ENCODE measurements around the gene SHPK.

The SHPK gene

DNA sequence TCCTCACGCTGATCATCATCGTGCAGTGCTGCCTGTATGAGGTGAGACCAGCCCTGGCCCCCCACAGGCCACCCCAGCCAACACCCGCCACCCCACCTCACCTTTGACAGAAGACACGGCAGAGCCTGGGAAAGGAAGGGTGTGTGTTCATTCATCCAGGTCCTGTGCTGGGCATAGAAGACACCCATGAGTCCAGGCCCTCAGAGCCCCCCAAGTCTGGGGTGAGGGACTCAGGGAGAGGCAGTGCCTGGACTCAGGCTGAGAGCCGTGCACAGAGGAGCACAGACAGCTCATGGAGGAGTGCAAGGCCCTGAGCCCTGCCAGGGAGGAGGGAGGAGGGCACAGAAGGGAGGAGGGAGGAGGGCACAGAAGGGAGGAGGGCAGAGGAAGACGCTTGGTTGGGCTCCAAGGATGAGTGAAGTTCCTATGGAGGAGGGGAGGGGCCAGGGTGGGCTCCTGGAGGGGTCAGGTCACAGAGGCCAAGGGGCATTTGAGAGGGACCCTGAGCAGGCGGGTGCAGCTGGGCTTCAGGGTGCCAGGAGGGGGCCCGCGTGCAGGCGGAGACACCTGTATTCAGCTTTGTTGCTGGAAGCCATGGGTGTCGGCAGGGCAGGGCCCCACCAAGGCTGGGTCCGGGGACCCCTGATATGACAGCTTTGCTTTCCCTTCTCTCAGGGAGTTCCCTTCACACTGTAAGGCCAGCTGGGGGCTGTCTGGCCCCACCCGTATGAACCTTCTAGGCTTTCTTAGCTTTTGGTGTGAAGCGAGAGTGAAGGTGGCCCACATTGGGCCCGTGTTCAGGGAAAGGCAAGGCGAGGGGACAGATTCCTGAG, 20.9 kb upstream of the SHPK start:
- no peak for ATAC-seq
- no peak for TF ChIP-seq TOX (CRISPR knock-in tag; IDR thresholded peaks at IDR 0.05; ENCODE audit: borderline replicate concordance)
- TF ChIP-seq ZNF8 (CRISPR knock-in tag; IDR thresholded peaks at IDR 0.05): no peak
- TF ChIP-seq, protein P1, sequence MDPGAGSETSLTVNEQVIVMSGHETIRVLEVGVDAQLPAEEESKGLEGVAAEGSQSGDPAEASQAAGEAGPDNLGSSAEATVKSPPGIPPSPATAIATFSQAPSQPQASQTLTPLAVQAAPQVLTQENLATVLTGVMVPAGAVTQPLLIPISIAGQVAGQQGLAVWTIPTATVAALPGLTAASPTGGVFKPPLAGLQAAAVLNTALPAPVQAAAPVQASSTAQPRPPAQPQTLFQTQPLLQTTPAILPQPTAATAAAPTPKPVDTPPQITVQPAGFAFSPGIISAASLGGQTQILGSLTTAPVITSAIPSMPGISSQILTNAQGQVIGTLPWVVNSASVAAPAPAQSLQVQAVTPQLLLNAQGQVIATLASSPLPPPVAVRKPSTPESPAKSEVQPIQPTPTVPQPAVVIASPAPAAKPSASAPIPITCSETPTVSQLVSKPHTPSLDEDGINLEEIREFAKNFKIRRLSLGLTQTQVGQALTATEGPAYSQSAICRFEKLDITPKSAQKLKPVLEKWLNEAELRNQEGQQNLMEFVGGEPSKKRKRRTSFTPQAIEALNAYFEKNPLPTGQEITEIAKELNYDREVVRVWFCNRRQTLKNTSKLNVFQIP (CRISPR knock-in tag; IDR thresholded peaks at IDR 0.05; ENCODE audit: borderline replicate concordance, low read depth): no peak
- TF ChIP-seq, protein P2, sequence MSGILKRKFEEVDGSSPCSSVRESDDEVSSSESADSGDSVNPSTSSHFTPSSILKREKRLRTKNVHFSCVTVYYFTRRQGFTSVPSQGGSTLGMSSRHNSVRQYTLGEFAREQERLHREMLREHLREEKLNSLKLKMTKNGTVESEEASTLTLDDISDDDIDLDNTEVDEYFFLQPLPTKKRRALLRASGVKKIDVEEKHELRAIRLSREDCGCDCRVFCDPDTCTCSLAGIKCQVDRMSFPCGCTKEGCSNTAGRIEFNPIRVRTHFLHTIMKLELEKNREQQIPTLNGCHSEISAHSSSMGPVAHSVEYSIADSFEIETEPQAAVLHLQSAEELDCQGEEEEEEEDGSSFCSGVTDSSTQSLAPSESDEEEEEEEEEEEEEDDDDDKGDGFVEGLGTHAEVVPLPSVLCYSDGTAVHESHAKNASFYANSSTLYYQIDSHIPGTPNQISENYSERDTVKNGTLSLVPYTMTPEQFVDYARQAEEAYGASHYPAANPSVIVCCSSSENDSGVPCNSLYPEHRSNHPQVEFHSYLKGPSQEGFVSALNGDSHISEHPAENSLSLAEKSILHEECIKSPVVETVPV (CRISPR knock-in tag; IDR thresholded peaks at IDR 0.05): no peak
- TF ChIP-seq SNAI2 (CRISPR knock-in tag; IDR thresholded peaks at IDR 0.05): no peak
- TF ChIP-seq, protein P3, sequence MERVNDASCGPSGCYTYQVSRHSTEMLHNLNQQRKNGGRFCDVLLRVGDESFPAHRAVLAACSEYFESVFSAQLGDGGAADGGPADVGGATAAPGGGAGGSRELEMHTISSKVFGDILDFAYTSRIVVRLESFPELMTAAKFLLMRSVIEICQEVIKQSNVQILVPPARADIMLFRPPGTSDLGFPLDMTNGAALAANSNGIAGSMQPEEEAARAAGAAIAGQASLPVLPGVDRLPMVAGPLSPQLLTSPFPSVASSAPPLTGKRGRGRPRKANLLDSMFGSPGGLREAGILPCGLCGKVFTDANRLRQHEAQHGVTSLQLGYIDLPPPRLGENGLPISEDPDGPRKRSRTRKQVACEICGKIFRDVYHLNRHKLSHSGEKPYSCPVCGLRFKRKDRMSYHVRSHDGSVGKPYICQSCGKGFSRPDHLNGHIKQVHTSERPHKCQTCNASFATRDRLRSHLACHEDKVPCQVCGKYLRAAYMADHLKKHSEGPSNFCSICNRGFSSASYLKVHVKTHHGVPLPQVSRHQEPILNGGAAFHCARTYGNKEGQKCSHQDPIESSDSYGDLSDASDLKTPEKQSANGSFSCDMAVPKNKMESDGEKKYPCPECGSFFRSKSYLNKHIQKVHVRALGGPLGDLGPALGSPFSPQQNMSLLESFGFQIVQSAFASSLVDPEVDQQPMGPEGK (CRISPR knock-in tag; IDR thresholded peaks at IDR 0.05; ENCODE audit: borderline replicate concordance): no peak
- no peak for TF ChIP-seq PPARA (CRISPR knock-in tag; IDR thresholded peaks at IDR 0.05; ENCODE audit: borderline replicate concordance)
- no peak for TF ChIP-seq ESRRG (CRISPR knock-in tag; IDR thresholded peaks at IDR 0.05)
- no peak for TF ChIP-seq ISL1 (CRISPR knock-in tag; IDR thresholded peaks at IDR 0.05)
- TF ChIP-seq BACH2 (CRISPR knock-in tag; IDR thresholded peaks at IDR 0.05; ENCODE audit: borderline replicate concordance): no peak
- no peak for TF ChIP-seq ZFP30 (CRISPR knock-in tag; IDR thresholded peaks at IDR 0.05)
- TF ChIP-seq ZNF565 (CRISPR knock-in tag; conservative IDR thresholded peaks at IDR 0.05; ENCODE audit: low read depth): no peak
- TF ChIP-seq RARB (CRISPR knock-in tag; IDR thresholded peaks at IDR 0.05): no peak
- TF ChIP-seq OSR1 (CRISPR knock-in tag; IDR thresholded peaks at IDR 0.05): no peak
- TF ChIP-seq TCF4 (CRISPR knock-in tag; IDR thresholded peaks at IDR 0.05; ENCODE audit: borderline replicate concordance): no peak

DNA sequence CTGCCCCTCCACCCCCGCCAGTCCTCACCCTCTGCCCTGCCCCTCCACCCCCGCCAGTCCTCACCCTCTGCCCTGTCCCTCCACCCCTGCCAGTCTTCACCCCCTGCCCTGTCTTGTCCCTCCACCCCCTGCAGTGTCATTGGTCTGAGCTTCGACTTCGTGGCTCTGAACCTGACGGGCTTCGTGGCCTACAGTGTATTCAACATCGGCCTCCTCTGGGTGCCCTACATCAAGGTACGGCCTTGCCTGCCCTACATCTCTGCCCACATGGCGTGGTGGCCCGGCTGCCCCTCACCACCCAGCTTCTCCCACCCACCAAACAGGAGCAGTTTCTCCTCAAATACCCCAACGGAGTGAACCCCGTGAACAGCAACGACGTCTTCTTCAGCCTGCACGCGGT, 20.3 kb upstream of the SHPK start:
- ATAC-seq: no peak

More for the DNA sequence above, 20.3 kb upstream of the SHPK start:
- TF ChIP-seq ZNF565 (CRISPR knock-in tag; conservative IDR thresholded peaks at IDR 0.05; ENCODE audit: low read depth) (no peak), ESRRG (CRISPR knock-in tag; IDR thresholded peaks at IDR 0.05) (no peak), ISL1 (CRISPR knock-in tag; IDR thresholded peaks at IDR 0.05) (no peak), TOX (CRISPR knock-in tag; IDR thresholded peaks at IDR 0.05; ENCODE audit: borderline replicate concordance) (no peak), TCF4 (CRISPR knock-in tag; IDR thresholded peaks at IDR 0.05; ENCODE audit: borderline replicate concordance) (no peak), ZFP30 (CRISPR knock-in tag; IDR thresholded peaks at IDR 0.05) (no peak), ZC3H10 (CRISPR knock-in tag; IDR thresholded peaks at IDR 0.05) (no peak), CSDC2 (CRISPR knock-in tag; IDR thresholded peaks at IDR 0.05) (no peak), ZFP3 (CRISPR knock-in tag; IDR thresholded peaks at IDR 0.05) (no peak), OSR1 (CRISPR knock-in tag; IDR thresholded peaks at IDR 0.05) (no peak), SNAI2 (CRISPR knock-in tag; IDR thresholded peaks at IDR 0.05) (no peak), RARB (CRISPR knock-in tag; IDR thresholded peaks at IDR 0.05) (no peak), PPARA (CRISPR knock-in tag; IDR thresholded peaks at IDR 0.05; ENCODE audit: borderline replicate concordance) (no peak)
- TF ChIP-seq, protein P1 (CRISPR knock-in tag; IDR thresholded peaks at IDR 0.05; ENCODE audit: borderline replicate concordance, low read depth): no peak
- TF ChIP-seq, protein P2 (CRISPR knock-in tag; IDR thresholded peaks at IDR 0.05): no peak
- TF ChIP-seq, protein P3 (CRISPR knock-in tag; IDR thresholded peaks at IDR 0.05; ENCODE audit: borderline replicate concordance): no peak
- TF ChIP-seq, protein P4, sequence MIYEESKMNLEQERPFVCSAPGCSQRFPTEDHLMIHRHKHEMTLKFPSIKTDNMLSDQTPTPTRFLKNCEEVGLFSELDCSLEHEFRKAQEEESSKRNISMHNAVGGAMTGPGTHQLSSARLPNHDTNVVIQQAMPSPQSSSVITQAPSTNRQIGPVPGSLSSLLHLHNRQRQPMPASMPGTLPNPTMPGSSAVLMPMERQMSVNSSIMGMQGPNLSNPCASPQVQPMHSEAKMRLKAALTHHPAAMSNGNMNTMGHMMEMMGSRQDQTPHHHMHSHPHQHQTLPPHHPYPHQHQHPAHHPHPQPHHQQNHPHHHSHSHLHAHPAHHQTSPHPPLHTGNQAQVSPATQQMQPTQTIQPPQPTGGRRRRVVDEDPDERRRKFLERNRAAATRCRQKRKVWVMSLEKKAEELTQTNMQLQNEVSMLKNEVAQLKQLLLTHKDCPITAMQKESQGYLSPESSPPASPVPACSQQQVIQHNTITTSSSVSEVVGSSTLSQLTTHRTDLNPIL (CRISPR knock-in tag; IDR thresholded peaks at IDR 0.05; ENCODE audit: low read depth): no peak

Measured in SK-N-SH treated with all-trans-retinoic acid at 6 μM for 48 hours (cell line).